HG03108 (cell line): Measurements from ENCODE around the gene RINT1.
"Not testable (repeated sequence)": the region's sequence is repeated elsewhere in the genome, so short reads cannot be mapped to it uniquely, and the experiment has no call there.

Experiments used
- ATAC-seq: cut with Tn5 transposase; IDR thresholded peaks from one replicate; pipeline ENCODE4 v1.9.1; 2021; ENCODE audit warnings: moderate library complexity; ENCODE audit not compliant: unreplicated experiment

RINT1 gene

DNA sequence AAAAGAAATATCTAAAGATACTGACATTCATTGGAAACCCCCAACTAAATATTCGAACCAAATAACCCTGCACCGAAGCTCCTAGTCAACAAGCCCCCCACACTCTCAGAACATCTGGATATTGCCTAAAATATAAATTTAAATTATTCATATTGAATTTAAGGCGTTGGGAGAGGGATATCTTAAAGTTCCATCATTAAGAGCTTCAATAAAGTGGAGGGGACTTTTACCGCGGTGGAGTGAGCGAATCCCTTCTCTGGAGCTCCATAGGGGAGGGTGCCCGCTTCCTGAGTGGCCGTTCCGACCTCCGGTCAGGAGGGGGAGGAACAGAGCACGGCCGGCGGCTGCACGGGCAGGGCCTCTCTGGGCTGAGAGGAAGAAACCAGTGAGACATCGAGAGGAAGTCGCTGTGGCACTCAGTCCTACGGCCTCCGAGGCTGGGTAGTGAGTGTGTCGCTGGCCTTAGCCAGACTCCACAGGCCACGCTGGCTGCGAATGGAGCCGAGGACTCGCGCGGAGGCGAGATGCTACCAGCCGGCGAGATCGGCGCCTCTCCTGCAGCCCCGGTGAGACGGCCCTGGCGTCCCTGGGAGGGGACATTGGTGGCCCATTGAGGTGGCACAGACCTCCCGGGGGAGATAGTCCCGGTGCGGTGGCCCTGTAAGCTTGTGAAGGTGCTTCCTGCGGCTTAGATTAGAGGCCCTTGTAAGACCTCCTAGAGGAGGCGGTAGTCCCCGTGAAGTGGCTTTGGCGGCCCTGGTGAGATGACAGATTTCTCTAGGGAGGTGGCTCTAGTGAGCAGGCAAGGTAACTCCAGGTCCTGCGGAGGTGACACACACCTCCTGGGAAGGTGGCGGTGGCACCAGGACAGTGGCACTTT is at the start of gene RINT1:
RINT1 (plus strand) TSS at position 410 of the 880 bp plus-strand sequence; CDS start at position 525, 115 bp downstream.
- ATAC-seq, result peak; percentile 93

DNA sequence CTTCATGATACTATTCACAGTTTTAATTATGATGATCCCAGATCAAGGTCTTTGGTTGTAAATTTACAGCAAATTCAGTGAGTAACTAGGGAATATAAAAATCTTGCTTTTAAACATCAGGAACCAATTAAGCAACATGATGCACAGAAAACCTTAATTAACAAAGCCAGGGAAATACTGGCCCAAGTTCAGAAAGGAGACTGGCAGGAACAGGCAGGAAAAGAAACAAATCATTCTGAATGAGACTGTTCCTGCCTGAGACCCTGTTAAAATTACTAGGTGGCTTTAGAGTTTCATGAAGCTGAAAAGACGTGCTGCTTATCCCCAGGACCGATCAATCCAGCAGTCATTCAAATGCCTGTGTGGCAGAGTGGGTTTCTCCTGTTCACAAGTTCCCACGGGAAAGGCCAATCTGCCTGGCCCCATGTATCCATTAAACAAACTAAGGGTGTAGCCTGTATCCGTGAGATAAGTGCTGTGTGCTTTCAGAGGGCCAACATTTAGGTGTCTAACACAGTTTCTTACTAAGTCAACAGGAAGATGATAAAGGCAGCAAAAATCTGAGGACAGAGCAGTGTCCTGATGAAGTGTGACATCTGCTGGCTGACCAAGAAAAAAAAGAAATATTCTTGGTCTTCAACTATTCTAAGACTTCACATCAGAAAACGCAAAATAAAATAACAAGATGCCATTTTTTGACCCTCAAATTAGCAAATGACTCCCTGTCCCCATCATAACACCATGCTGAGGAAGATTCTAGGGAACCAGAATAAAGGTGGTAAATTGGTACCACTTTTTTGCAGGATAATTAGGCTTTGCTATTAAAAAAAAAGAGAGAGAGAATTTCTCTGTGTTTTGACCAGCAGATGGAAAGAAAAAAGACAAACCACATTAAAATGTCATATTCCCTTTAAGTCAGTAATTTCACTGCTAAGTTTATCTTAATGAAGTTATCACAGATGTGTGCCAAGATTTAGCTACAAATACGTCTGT is 44.1 kb upstream of the RINT1 start:
- no peak for ATAC-seq

DNA sequence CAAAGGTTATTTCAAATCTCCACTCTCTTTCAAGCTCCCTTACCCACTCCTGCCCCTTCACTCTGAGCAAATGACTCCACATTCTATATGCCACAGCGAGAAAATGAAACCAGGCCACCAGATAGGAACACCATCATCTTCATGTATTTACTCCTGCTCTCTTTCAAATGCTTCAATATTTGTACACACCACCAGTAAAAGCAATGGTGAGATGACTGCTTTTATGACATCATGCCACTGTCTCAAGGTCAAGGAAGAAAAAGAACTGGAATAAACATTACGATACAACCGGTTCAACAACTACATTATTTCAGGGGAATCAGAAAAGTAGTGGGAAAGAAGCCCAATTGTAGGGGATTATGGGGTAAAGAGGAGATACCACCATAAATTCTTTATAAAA is 42.6 kb upstream of the RINT1 start:
- ATAC-seq, result no peak

DNA sequence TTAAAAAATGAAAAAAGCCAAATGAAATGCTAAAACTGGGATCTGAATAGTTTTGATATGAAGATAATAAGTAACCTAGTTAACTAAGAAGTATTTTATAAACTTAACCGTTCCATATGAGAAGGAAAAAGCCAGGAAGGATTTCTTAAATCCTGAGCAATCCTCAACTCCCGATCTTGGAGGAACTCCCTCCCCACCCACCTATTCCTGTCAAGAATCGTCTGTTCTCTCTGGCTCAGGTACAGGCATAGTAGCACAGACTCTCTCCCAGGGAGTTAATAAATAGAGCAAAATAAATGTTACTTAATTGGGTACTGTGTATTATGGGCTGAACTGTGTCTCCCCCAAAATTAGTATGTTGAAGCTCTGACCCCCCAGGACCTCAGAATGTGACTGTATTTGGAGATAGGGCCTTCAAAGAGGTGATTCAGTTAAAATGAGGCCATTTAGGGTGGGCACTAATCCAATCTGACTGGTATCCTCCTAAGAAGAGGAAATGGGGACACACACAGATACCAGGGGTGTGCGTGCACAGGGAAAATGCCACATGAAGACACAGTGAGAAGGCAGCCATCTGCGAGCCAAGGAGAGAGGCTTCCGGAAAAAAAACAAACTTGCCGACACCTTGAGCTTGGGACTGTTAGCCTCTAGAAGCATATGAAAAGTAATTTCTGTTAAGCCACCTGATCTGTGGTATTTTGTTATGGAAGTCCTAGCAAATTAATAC is 38.6 kb upstream of the RINT1 start:
- no peak for ATAC-seq

GRCh38 chr7:105493923-105494315 is 38.1 kb upstream of the RINT1 start:
- no peak for ATAC-seq

- ATAC-seq, result no peak
These were observed 35.5 kb upstream of the RINT1 start for GRCh38 chr7:105496521-105496920.

DNA sequence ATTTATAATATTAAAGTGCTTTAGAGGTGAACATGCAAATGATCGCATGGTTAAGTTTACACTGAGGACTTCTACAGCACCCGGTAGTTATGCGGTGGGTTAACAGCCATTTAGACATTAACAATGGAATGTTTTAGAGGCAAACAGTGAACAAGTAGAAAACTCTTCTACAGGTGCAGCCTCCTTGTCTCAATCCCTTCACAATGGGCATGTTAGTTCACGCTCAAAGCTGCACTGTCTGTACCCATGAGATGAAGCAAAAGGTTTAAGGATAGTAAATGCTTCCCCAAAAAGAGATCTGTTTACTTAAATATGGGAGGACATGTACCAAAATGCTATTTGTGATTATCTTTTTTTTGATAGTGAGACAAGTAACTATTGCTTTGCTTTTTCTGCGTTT is 35.0 kb upstream of the RINT1 start:
- no peak for ATAC-seq

DNA sequence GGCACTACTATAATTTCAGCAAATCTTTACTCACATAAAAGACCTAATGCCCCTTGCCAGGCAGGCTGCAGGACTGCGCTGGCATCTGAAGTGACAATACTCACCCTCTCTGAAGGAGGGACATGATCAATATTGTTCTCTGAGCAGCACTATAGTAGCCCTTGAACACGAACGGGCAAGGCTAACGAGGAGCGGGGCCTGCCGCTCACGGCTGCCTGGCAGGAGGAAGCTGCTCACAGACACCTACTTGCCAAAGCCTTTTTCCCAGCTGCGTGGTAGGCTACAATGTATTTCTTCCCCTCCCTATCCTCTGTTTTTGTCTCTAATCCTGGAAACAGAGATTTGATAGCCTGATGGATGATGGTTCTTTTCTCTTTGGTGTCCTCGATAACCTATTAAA is 29.8 kb upstream of the RINT1 start:
- ATAC-seq, result no peak

- ATAC-seq, result no peak
These were observed 19.6 kb upstream of the RINT1 start for GRCh38 chr7:105512415-105512814.

DNA sequence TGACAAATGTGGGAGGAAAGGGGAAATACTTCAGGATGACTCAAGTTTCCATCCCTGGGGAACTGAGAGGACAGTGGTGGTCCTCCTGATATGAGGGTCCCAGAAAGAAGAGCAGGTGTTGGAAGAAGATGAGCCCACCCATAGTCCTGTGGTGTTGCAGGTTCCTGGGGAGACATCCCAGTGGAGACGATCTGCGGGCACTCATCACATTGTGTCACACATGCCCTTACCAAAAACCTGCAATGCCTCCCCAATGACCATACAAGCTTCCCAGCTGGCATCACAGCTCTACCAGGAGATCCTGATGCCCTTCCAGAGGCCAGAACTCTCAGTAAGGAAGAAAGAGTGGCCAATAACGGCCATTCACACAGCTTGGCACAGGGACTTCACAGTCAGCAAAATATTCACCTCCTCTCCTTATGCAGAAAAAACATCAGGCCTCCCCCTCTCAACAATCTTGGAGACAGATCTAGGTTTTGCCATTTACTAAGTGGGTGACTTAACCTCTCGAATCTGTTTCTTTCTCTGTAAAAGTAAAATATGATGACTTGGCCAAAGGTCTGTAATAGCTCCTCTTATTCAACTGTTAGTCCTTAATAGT is 19.0 kb upstream of the RINT1 start:
- no peak for ATAC-seq

- ATAC-seq, result not testable (repeated sequence)
These were observed 16.4 kb upstream of the RINT1 start for GRCh38 chr7:105515610-105516009.

DNA sequence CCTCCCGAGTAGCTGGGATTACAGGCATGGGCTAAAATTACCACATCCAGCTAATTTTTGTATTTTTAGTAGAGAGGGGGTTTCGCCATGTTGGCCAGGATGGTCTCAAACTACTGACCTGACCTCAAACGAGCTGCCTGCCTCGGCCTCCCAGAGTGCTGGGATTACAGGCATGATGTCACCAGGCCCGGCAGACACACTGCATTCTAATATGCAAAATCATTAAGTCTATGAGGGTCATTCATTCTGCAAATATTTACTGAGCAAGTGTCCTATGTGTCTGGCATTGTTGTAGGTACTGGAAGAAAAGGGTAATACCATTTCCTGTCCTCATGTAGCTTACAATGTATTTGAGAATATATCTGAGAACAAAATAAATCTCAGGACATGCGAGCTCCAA is 12.6 kb upstream of the RINT1 start:
- ATAC-seq, result no peak

DNA sequence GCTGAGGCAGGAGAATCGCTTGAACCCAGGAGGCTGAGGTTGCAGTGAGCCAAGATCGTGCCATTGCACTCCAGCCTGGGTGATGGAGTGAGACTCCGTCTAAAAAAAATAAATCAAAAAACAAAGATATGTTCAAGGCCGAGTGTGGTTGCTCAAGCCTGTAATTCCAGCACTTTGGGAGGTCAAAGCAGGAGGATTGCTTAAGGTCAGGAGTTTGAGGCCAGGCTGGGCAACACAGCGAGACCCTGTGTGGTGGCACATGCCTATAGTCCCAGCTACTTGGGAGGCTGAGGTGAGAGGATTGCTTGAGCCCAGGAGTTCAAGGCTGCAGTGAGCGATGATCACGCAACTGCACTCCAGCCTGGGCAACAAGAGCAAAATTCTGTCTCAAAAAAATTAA is 11.4 kb upstream of the RINT1 start:
- ATAC-seq, result not testable (repeated sequence)

GRCh38 chr7:105521027-105521716 is 10.8 kb upstream of the RINT1 start:
- peak; percentile 35 for ATAC-seq

- ATAC-seq, result peak; percentile 83
These were observed 10.1 kb upstream of the RINT1 start, which contains the start of gene PUS7 for GRCh38 chr7:105521717-105522463. Gene PUS7, minus strand, starts transcription at chr7:105522271. Its CDS starts 13,759 bp downstream, at chr7:105508512.

GRCh38 chr7:105524423-105524822 is 7.6 kb upstream of the RINT1 start:
- ATAC-seq, result not testable (repeated sequence)

DNA sequence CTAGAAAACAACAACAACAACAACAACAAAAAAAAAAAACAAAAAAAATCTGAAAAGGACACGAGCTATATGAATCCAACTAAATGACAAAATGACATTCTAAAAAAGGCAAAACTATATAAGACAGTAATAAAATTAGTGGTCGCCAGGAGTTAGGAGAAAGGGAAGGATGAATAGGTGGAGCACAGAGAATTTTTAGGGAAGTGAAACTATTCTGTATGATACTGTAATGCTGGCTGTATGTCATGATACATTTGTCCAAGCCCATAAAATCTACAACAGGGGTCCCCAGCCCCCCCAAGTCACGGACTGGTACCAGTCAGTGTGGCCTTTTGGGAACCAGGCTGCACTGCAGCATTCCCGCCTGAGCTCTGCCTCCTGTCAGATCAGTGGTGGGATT is 7.2 kb upstream of the RINT1 start:
- ATAC-seq, result no peak

DNA sequence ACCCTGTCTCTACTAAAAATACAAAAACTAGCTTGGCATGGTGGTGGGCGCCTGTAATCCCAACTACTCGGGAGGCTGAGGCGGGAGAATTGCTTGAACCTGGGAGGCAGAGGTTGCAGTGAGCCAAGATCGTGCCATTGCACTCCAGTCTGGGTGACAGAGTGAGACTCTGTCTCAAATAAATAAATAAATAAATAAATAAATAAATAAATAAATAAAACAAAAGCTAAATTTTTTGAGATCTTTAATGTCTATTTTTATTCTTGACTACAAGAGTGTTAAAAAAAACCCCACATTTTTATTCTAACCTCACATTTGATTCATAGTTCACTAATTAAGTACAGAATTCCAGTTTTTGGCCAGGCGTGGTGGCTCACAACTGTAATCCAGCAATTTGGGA is 4.3 kb upstream of the RINT1 start:
- not testable (repeated sequence) for ATAC-seq

GRCh38 chr7:105530126-105530525 is 1.9 kb upstream of the RINT1 start:
- ATAC-seq, result no peak
